Measurements from ENCODE around the gene ALS2CL. TPM values are rescaled to one million over a fixed set of nuclear protein-coding genes. Genes with fewer than 3 reads are reported as not detected.

The ALS2CL gene
- total RNA-seq, 1 experiment from 2014 or later = 3.9 TPM

- in situ Hi-C loops (cut with HindIII; ENCODE audit: low pct_unique_long_range_greater_than_20kb, low sequenced_read_pairs) = no loop called here
- no peak for DNase-seq (ENCODE audit: low read depth)
Observed at GRCh38 chr3:46671541-46672348, 21.7 kb downstream of the ALS2CL start.

- DNase-seq (ENCODE audit: low read depth) = no peak
- in situ Hi-C loops (cut with HindIII; ENCODE audit: low pct_unique_long_range_greater_than_20kb, low sequenced_read_pairs) = no loop called here
Observed at GRCh38 chr3:46670891-46671427, 22.5 kb downstream of the ALS2CL start.

- no peak for DNase-seq (ENCODE audit: low read depth)
- in situ Hi-C loops (cut with HindIII; ENCODE audit: low pct_unique_long_range_greater_than_20kb, low sequenced_read_pairs) = no loop called here
Observed at GRCh38 chr3:46670000-46670890, 23.2 kb downstream of the ALS2CL start.

GRCh38 chr3:46669191-46669999, 24.1 kb downstream of the ALS2CL start:
- in situ Hi-C loops (cut with HindIII; ENCODE audit: low pct_unique_long_range_greater_than_20kb, low sequenced_read_pairs) = no loop called here

GRCh38 chr3:46668591-46668990, 24.9 kb downstream of the ALS2CL start:
- in situ Hi-C loops (cut with HindIII; ENCODE audit: low pct_unique_long_range_greater_than_20kb, low sequenced_read_pairs) = no loop called here

More at GRCh38 chr3:46669191-46669999, 24.1 kb downstream of the ALS2CL start:
- no peak for DNase-seq (ENCODE audit: low read depth)

GRCh38 chr3:46668116-46668515, 25.4 kb downstream of the ALS2CL start:
- in situ Hi-C loops (cut with HindIII; ENCODE audit: low pct_unique_long_range_greater_than_20kb, low sequenced_read_pairs) = no loop called here
- no peak for DNase-seq (ENCODE audit: low read depth)

More at GRCh38 chr3:46668591-46668990, 24.9 kb downstream of the ALS2CL start:
- DNase-seq (ENCODE audit: low read depth) = no peak

GRCh38 chr3:46667657-46668056, 25.8 kb downstream of the ALS2CL start:
- DNase-seq (ENCODE audit: low read depth) = no peak
- in situ Hi-C loops (cut with HindIII; ENCODE audit: low pct_unique_long_range_greater_than_20kb, low sequenced_read_pairs) = no loop called here

- in situ Hi-C loops (cut with HindIII; ENCODE audit: low pct_unique_long_range_greater_than_20kb, low sequenced_read_pairs) = no loop called here
- no peak for DNase-seq (ENCODE audit: low read depth)
Observed at GRCh38 chr3:46667061-46667621, 26.3 kb downstream of the ALS2CL start.

GRCh38 chr3:46666453-46666845, 27.0 kb downstream of the ALS2CL start:
- in situ Hi-C loops (cut with HindIII; ENCODE audit: low pct_unique_long_range_greater_than_20kb, low sequenced_read_pairs) = no loop called here

GRCh38 chr3:46665763-46666452, 27.6 kb downstream of the ALS2CL start:
- no peak for DNase-seq (ENCODE audit: low read depth)
- in situ Hi-C loops (cut with HindIII; ENCODE audit: low pct_unique_long_range_greater_than_20kb, low sequenced_read_pairs) = no loop called here

More at GRCh38 chr3:46666453-46666845, 27.0 kb downstream of the ALS2CL start:
- DNase-seq (ENCODE audit: low read depth) = no peak

GRCh38 chr3:46664971-46665762, 28.3 kb downstream of the ALS2CL start:
- DNase-seq (ENCODE audit: low read depth) = no peak
- in situ Hi-C loops (cut with HindIII; ENCODE audit: low pct_unique_long_range_greater_than_20kb, low sequenced_read_pairs) = no loop called here

GRCh38 chr3:46664188-46664970, 29.1 kb downstream of the ALS2CL start:
- no peak for DNase-seq (ENCODE audit: low read depth)
- in situ Hi-C loops (cut with HindIII; ENCODE audit: low pct_unique_long_range_greater_than_20kb, low sequenced_read_pairs) = no loop called here

- DNase-seq (ENCODE audit: low read depth) = no peak
- in situ Hi-C loops (cut with HindIII; ENCODE audit: low pct_unique_long_range_greater_than_20kb, low sequenced_read_pairs) = no loop called here
Observed at GRCh38 chr3:46663591-46664135, 29.8 kb downstream of the ALS2CL start.

- no peak for DNase-seq (ENCODE audit: low read depth)
- in situ Hi-C loops (cut with HindIII; ENCODE audit: low pct_unique_long_range_greater_than_20kb, low sequenced_read_pairs) = no loop called here
Observed at GRCh38 chr3:46662771-46663551, 30.5 kb downstream of the ALS2CL start.
